HUES48 (cell line): ENCODE data around the gene KCNJ4.

ENCODE experiments used
- H3K27ac ChIP-seq: one replicate; pipeline ENCODE4 v1.7.0; 2013; ENCODE audit warnings: low read depth, low read length, inconsistent platforms
- H3K27me3 ChIP-seq: 2 replicates; pipeline ENCODE4 v1.6.1; 2013; ENCODE audit warnings: mild to moderate bottlenecking, low read length; ENCODE audit not compliant: control insufficient read depth, insufficient read depth
- H3K36me3 ChIP-seq: 2 replicates; pipeline ENCODE4 v1.6.1; 2013; ENCODE audit warnings: low read length; ENCODE audit not compliant: control insufficient read depth, insufficient read depth
- H3K4me1 ChIP-seq: 2 replicates; pipeline ENCODE4 v1.6.1; 2013; ENCODE audit warnings: mild to moderate bottlenecking, low read length; ENCODE audit not compliant: control insufficient read depth, insufficient read depth
- H3K4me3 ChIP-seq: 2 replicates; pipeline ENCODE4 v1.5.1; 2013; ENCODE audit warnings: mild to moderate bottlenecking, low read depth, low read length
- H3K9ac ChIP-seq: 2 replicates; pipeline ENCODE4 v1.6.1; 2013; ENCODE audit warnings: mild to moderate bottlenecking, low read depth, low read length, moderate library complexity
- H3K9me3 ChIP-seq: 2 replicates; pipeline ENCODE4 v1.6.1; 2013; ENCODE audit warnings: low read length; ENCODE audit not compliant: control insufficient read depth, insufficient read depth

KCNJ4 gene

GRCh38 chr22:38441620-38442287 lies 13.2 kb downstream of the KCNJ4 start:
- H3K27ac ChIP-seq: no peak overlapping the region
- no peaks in the 10 kb centered on the region for H3K9me3 ChIP-seq
- H3K4me3 ChIP-seq: no peak overlapping the region
- no peak overlapping the region for H3K9ac ChIP-seq
- H3K36me3 ChIP-seq: no peaks in the 10 kb centered on the region
- H3K27me3 ChIP-seq: no peaks in the 10 kb centered on the region
- no peaks in the 10 kb centered on the region for H3K4me1 ChIP-seq

- Histone ChIP-seq H3K9ac (no peak overlapping the region), H3K9me3 (no peaks in the 10 kb centered on the region)
Measured at GRCh38 chr22:38440747-38441350, 14.2 kb downstream of the KCNJ4 start.

GRCh38 chr22:38437416-38437815 lies 17.6 kb downstream of the KCNJ4 start:
- Histone ChIP-seq H3K27ac (no peak overlapping the region), H3K4me1 (no peaks in the 10 kb centered on the region; the same call in 1 of the 2 replicates), H3K27me3 (no peaks in the 10 kb centered on the region; the same call in 1 of the 2 replicates), H3K36me3 (no peaks in the 10 kb centered on the region), H3K4me3 (no peak overlapping the region), H3K9ac (no peak overlapping the region), H3K9me3 (no peaks in the 10 kb centered on the region)

More at GRCh38 chr22:38440747-38441350, 14.2 kb downstream of the KCNJ4 start:
- H3K36me3 ChIP-seq: no peaks in the 10 kb centered on the region
- H3K4me1 ChIP-seq: no peaks in the 10 kb centered on the region; the same call in 1 of the 2 replicates
- H3K27ac ChIP-seq: no peak overlapping the region
- no peaks in the 10 kb centered on the region for H3K27me3 ChIP-seq
- H3K4me3 ChIP-seq: no peak overlapping the region

- Histone ChIP-seq H3K9me3 (no peaks in the 10 kb centered on the region), H3K36me3 (no peaks in the 10 kb centered on the region), H3K4me3 (no peak overlapping the region), H3K9ac (no peak overlapping the region), H3K4me1 (no peaks in the 10 kb centered on the region; the same call in 1 of the 2 replicates), H3K27ac (no peak overlapping the region), H3K27me3 (no peaks in the 10 kb centered on the region; the same call in 1 of the 2 replicates)
Measured at GRCh38 chr22:38436629-38437395, 18.2 kb downstream of the KCNJ4 start.

- H3K9ac ChIP-seq: no peak overlapping the region
- no peaks in the 10 kb centered on the region; the same call in 1 of the 2 replicates for H3K4me1 ChIP-seq
- no peak overlapping the region for H3K4me3 ChIP-seq
- no peaks in the 10 kb centered on the region for H3K36me3 ChIP-seq
- H3K27ac ChIP-seq: no peak overlapping the region
- no peaks in the 10 kb centered on the region; the same call in 1 of the 2 replicates for H3K27me3 ChIP-seq
- no peaks in the 10 kb centered on the region for H3K9me3 ChIP-seq
Measured at GRCh38 chr22:38435965-38436364, 19.0 kb downstream of the KCNJ4 start.

- no peaks in the 10 kb centered on the region; the same call in 1 of the 2 replicates for H3K4me1 ChIP-seq
- H3K36me3 ChIP-seq: no peaks in the 10 kb centered on the region
- no peak overlapping the region for H3K27ac ChIP-seq
- H3K4me3 ChIP-seq: no peak overlapping the region
- no peaks in the 10 kb centered on the region for H3K9me3 ChIP-seq
- H3K9ac ChIP-seq: no peak overlapping the region
- no peaks in the 10 kb centered on the region; the same call in 1 of the 2 replicates for H3K27me3 ChIP-seq
Measured at GRCh38 chr22:38435010-38435409, 20.0 kb downstream of the KCNJ4 start.

GRCh38 chr22:38433871-38434270 lies 21.1 kb downstream of the KCNJ4 start:
- no peaks in the 10 kb centered on the region; the same call in 1 of the 2 replicates for H3K4me1 ChIP-seq

GRCh38 chr22:38432264-38432663 lies 22.7 kb downstream of the KCNJ4 start:
- Histone ChIP-seq H3K36me3 (no peaks in the 10 kb centered on the region), H3K27ac (no peak overlapping the region), H3K4me3 (no peak overlapping the region), H3K4me1 (no peaks in the 10 kb centered on the region; the same call in 1 of the 2 replicates), H3K27me3 (no peaks in the 10 kb centered on the region; the same call in 1 of the 2 replicates), H3K9me3 (no peaks in the 10 kb centered on the region), H3K9ac (no peak overlapping the region)

More at GRCh38 chr22:38433871-38434270, 21.1 kb downstream of the KCNJ4 start:
- H3K4me3 ChIP-seq: no peak overlapping the region
- H3K27ac ChIP-seq: no peak overlapping the region
- no peak overlapping the region for H3K9ac ChIP-seq
- H3K27me3 ChIP-seq: no peaks in the 10 kb centered on the region; the same call in 1 of the 2 replicates
- H3K36me3 ChIP-seq: no peaks in the 10 kb centered on the region
- H3K9me3 ChIP-seq: no peaks in the 10 kb centered on the region

GRCh38 chr22:38431266-38432010 lies 23.6 kb downstream of the KCNJ4 start:
- Histone ChIP-seq H3K36me3 (no peaks in the 10 kb centered on the region), H3K4me3 (no peak overlapping the region), H3K9me3 (no peaks in the 10 kb centered on the region), H3K27me3 (no peaks in the 10 kb centered on the region; the same call in 1 of the 2 replicates), H3K9ac (no peak overlapping the region), H3K4me1 (no peaks in the 10 kb centered on the region; the same call in 1 of the 2 replicates), H3K27ac (no peak overlapping the region)

GRCh38 chr22:38429499-38430068 lies 25.4 kb downstream of the KCNJ4 start:
- no peak overlapping the region for H3K9ac ChIP-seq
- H3K27ac ChIP-seq: no peak overlapping the region
- no peaks in the 10 kb centered on the region for H3K36me3 ChIP-seq
- peaks cover under 1% of the 10 kb centered on the region; the same call in 1 of the 2 replicates for H3K4me1 ChIP-seq
- H3K4me3 ChIP-seq: no peak overlapping the region
- no peaks in the 10 kb centered on the region; the same call in 1 of the 2 replicates for H3K27me3 ChIP-seq
- H3K9me3 ChIP-seq: no peaks in the 10 kb centered on the region
